HCT116 (cell line): ENCODE measurements around the gene FAM120A.

ENCODE experiments used
- CTCF ChIP-seq, 3 experiments: fragments of 200-600 bp in 1 of 3; sonication (generic) in 1 of 3; IDR thresholded peaks in 2 of 3; conservative IDR thresholded peaks in 1 of 3; 2 replicates each; pipeline ENCODE4 v1.5.1; 2012 to 2017; ENCODE audit warnings: low read depth in 2 of 3, low read length in 2 of 3, antibody characterized with exemption in 1 of 3, borderline replicate concordance in 1 of 3, control low read depth in 1 of 3, mild to moderate bottlenecking in 1 of 3, mixed read lengths in 1 of 3, mixed run types in 1 of 3, moderate library complexity in 1 of 3; ENCODE audit not compliant: insufficient read depth in 1 of 3
- POLR2A ChIP-seq: IDR thresholded peaks from 2 replicates; pipeline ENCODE4 v1.7.0; 2011; ENCODE audit warnings: borderline replicate concordance; ENCODE audit not compliant: insufficient read depth, insufficient read length; ENCODE audit errors: extremely low read depth

DNA sequence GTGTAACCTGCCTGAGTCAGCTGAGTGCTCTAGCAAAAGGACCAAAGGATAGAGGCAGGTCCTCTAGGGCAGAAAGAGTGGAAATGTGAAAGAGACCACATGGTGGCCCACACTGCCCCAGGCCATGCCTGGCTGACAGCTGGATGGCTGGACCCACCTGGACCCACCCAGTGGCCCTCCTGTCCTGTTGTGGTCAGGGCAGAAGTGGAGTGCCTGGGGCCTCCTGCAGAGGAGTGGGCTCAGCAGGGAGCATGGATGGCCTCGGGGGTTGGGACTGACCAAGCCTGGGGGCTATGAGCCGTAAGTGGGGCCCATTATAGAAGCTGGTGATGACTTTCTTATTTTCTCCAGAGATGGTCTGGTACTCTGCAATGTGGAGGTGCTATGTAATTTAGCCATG, 57.6 kb downstream of the FAM120A start:
- no peak for TF ChIP-seq POLR2A
- TF ChIP-seq CTCF (IDR thresholded peaks at IDR 0.05 in 2 of 3, conservative IDR thresholded peaks at IDR 0.05 in 1 of 3; ENCODE audit: borderline replicate concordance in 1 of 3, insufficient read depth in 1 of 3, low read depth in 2 of 3, low read length in 2 of 3), result no peak
